ENCODE results near the gene FAM184A. TPM values are rescaled to one million over a fixed set of nuclear protein-coding genes. Genes with fewer than 3 reads are reported as not detected.

FAM184A gene
- total RNA-seq, 2 experiments from 2014 or later, result 3.7 to 6.0 TPM

DNA sequence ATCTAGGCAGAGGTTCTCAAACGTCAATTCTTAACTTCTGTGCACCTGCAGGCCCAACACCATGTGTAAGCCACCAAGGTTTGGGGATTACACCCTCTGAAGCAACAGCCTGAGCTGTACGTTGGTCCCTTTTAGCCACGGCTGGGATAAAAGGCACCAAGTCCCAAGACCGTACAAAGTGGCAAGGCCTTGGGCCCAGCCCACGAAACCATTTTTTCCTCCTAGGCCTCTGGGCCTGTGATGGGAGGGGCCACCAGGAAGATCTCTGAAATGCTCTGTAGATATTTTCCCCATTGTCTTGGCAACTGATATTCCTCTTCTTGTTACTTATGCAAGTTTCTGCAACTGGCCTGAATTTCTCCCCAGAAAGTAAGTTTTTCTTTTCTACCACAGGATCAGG, 4.5 kb upstream of the FAM184A start:
- Mint-ChIP-seq H3K4me3 (no peak overlapping the region), H3K4me1 (peaks cover 8% of the 10 kb centered on the region), H3K27me3 (peaks cover 14% of the 10 kb centered on the region), H3K36me3 (peaks cover 17% of the 10 kb centered on the region), H3K27ac (no peak overlapping the region), H3K9me3 (ENCODE audit: low read depth) (peaks cover 7% of the 10 kb centered on the region)
- CTCF ChIA-PET, result no interaction called here
- no peak for ATAC-seq
- DNase-seq, result no peak

DNA sequence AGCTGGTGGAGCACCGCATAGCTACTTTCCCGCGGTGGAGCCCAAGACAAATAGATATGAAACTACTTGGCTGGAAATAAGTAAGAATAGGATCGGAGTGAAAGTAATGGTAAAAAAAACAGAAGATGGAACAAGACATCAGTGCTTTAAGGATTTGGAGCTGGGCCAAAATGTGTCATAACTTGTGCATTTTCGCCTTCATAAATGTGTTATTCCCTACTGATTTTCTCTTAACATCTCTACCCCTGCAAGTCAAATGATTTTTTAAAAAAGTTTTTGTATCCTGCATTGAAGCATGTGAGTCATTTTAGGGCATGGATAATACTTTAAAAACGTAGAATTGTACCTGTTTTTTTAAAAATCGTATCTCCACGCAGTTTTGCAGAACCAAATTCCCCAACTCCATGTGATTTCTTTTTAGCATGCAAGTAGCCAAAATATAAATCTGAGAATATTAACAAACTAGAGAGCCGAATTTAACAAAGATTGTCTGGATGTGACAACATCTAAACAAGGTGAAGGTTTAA, 882 bp upstream of the FAM184A start:
- Mint-ChIP-seq H3K27ac (peak overlapping the region; percentile 79), H3K27me3 (peaks cover 19% of the 10 kb centered on the region), H3K9me3 (ENCODE audit: low read depth) (peaks cover 7% of the 10 kb centered on the region), H3K4me3 (peak overlapping the region; percentile 80), H3K36me3 (peaks cover 14% of the 10 kb centered on the region), H3K4me1 (peaks cover 27% of the 10 kb centered on the region)
- no peak for ATAC-seq
- CTCF ChIA-PET, result interaction anchor here (1.0 to 1.2 kb wide), 2 partner anchors 10 to 46 kb away, joined by 3 read pairs; no protein-coding TSS in a partner anchor
- DNase-seq, result no peak

DNA sequence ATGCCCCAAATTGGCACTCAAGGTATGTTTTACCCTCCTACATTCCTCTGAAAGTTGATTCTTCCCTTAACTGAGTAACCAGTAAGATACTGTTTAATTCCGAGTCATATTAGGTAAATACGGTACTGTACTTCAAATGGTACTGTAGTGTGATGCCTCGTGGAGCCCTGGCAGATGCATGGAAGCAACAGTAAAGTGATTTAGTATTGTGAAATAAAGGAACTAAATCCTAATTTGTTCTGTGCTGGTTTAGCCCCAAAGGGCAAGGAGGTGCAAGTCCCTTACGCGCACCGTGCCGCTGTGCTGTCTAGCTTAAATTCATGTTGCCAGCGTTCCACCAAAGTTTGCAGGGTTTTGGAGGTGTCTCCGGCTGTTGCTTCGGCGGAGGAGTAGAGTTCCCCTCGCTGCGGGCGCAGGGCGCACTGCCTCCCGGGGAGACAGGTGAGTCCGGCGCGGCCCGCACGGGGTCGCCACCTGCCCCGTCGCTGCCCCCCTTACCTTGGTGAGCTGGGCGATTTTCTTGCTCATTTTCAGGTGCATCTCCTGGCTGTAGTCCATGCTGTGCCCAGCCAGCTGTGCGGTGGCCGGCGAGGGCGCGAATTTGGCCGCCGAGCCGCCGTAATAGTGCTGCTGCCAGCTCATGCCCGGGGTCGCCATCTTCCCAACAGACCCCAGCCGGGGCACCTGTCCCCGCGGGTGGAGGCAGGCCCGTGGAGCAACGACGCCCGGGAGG, 655 bp downstream of the FAM184A start:
- peak overlapping the region; percentile 73 for H3K27ac Mint-ChIP-seq
- peaks cover 31% of the 10 kb centered on the region for H3K4me1 Mint-ChIP-seq
- peak; percentile 53 for ATAC-seq

DNA sequence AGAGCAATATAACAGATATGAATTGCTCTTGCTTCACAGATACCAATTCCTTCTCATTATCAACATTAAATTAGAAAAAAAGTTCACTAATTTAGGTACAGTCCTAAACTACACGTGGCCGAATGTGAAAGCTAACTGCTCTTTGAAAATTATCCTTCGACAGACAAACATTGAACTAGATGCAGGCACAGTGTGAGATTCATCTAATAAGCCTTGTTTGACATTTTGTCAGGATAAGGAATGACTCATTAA, 1.1 kb downstream of the FAM184A start:
- H3K27me3 Mint-ChIP-seq, result peaks cover 21% of the 10 kb centered on the region
- H3K4me3 Mint-ChIP-seq, result peak overlapping the region; percentile 80
- no peak for DNase-seq
- peaks cover 31% of the 10 kb centered on the region for H3K4me1 Mint-ChIP-seq
- peaks cover 3% of the 10 kb centered on the region for H3K9me3 Mint-ChIP-seq (ENCODE audit: low read depth)
- H3K27ac Mint-ChIP-seq, result peak overlapping the region; percentile 73
- no peak for ATAC-seq
- H3K36me3 Mint-ChIP-seq, result peaks cover 7% of the 10 kb centered on the region
- CTCF ChIA-PET, result interaction anchor here (0.8 to 1.8 kb wide), 7 partner anchors 32 to 237 kb away, joined by 3 to 10 read pairs (median 4); partner anchors contain the start of gene MCM9

More for the DNA sequence above, 655 bp downstream of the FAM184A start:
- peak; percentile 72 for DNase-seq
- H3K4me3 Mint-ChIP-seq, result peak overlapping the region; percentile 80
- peaks cover 7% of the 10 kb centered on the region for H3K36me3 Mint-ChIP-seq
- H3K27me3 Mint-ChIP-seq, result peaks cover 21% of the 10 kb centered on the region
- H3K9me3 Mint-ChIP-seq (ENCODE audit: low read depth), result peaks cover 3% of the 10 kb centered on the region
- CTCF ChIA-PET, result interaction anchor here (0.8 to 1.8 kb wide), 8 partner anchors 32 to 237 kb away, joined by 3 to 10 read pairs (median 4); partner anchors contain the start of gene MCM9

DNA sequence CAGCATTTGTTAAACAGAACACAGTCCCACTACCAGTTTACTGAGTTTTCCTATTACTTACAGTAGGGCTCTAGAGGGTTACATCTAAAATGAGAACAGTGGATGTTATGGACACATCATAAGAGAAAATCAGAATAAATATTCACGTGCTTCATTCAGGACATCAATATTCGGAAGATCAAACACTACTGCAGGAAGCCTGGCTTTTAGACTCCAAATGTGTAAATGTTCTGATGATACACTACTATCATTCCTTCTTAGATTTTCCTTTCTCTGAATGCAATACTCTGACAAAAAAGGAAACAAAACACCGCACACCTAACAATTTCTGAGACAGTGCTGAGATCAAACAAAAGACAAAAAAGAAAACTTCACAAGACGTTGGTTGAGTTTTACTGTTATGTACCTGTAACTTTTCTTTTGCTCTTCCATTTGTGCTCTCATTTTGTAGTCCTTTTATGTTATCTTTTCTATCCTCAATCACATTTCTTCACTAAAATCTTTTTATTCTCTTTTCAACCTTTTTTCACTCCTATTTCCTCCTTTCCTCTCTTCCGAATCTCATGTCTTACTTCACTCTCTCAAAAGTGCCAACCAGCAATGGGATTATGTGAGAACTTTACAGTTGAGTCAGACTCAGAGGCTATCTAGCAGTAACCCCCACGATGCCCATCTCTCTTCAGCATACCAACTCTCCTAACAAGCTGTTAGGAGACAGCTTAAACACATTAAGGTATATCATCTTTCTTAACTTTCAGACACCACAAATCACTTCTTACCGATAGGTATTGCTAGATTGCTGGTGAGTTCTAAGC, 1.7 kb downstream of the FAM184A start:
- Mint-ChIP-seq H3K27me3 (peaks cover 21% of the 10 kb centered on the region), H3K27ac (peak overlapping the region; percentile 73), H3K4me3 (peak overlapping the region; percentile 80), H3K9me3 (ENCODE audit: low read depth) (no peaks in the 10 kb centered on the region), H3K4me1 (peaks cover 31% of the 10 kb centered on the region), H3K36me3 (peaks cover 6% of the 10 kb centered on the region)
- CTCF ChIA-PET, result interaction anchor here (1.8 kb wide), 2 partner anchors 34 to 53 kb away, joined by 4 to 10 read pairs; no protein-coding TSS in a partner anchor
- ATAC-seq, result no peak
- no peak for DNase-seq

DNA sequence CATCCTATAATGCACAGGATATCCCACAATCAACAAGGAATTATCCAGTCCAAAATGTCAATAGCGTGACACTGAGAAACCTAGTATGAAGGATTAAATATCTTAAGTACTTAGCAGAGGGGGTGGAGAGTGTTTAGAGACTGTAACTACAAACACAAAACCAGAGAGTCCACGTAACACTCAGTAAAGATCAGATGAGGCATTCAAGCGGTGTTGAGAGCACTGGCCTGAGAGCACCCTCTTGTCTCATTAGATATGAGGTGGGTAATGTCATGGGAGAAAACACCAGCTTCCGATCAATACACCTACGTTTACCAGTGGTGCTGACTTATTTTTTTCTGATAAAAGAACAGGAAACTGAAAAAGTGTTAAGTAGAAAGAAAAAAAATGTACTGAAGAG, 2.3 kb downstream of the FAM184A start:
- DNase-seq, result no peak
- Mint-ChIP-seq H3K27me3 (peaks cover 21% of the 10 kb centered on the region), H3K4me3 (peak overlapping the region; percentile 80), H3K9me3 (ENCODE audit: low read depth) (no peaks in the 10 kb centered on the region), H3K4me1 (peaks cover 31% of the 10 kb centered on the region), H3K36me3 (peaks cover 6% of the 10 kb centered on the region), H3K27ac (peak overlapping the region; percentile 73)
- no peak for ATAC-seq
- CTCF ChIA-PET, result no interaction called here

DNA sequence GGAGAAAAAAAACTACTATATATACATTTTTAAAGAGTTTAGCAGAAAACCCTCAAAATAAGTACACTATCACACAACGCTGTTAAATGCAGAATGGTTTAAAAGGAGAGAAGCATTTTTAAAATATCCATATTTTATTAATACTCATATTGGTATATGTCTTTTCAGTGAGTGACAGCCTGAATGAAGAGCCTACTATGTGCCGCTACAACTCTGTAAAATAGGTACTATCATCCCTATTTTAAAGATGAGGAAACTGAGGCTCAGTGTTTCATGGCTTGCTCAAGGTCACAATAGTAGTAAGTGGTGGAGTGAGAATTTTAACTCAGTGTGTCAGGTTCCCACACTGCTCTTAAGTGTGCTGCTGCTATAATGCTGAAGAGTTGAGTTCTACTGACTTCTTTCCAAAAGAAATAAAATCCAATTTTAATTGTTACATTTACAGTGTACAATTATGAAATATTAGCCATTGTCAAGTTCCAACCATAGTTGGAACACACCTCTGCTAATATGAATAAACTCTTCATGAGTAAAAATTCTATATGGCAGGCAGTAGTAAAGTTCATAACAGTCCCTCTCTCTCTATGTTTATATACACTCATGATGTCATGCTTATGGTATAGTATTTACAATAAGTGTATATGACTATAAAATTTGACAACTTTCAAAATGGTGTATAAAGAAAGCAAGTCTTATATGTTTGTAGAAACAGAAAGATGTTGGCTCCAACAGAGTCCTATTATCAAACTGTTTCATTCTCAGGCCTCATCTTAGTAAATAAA, 3.1 kb downstream of the FAM184A start:
- H3K27ac Mint-ChIP-seq, result no peak overlapping the region
- H3K36me3 Mint-ChIP-seq, result peaks cover 4% of the 10 kb centered on the region
- DNase-seq, result no peak
- peak overlapping the region; percentile 80 for H3K4me3 Mint-ChIP-seq
- peaks cover 31% of the 10 kb centered on the region for H3K4me1 Mint-ChIP-seq
- peaks cover 21% of the 10 kb centered on the region for H3K27me3 Mint-ChIP-seq
- no peaks in the 10 kb centered on the region for H3K9me3 Mint-ChIP-seq (ENCODE audit: low read depth)
- CTCF ChIA-PET, result interaction anchor here (1.3 kb wide), 1 partner anchor 64 kb away, joined by 3 read pairs; no protein-coding TSS in a partner anchor
- no peak for ATAC-seq

DNA sequence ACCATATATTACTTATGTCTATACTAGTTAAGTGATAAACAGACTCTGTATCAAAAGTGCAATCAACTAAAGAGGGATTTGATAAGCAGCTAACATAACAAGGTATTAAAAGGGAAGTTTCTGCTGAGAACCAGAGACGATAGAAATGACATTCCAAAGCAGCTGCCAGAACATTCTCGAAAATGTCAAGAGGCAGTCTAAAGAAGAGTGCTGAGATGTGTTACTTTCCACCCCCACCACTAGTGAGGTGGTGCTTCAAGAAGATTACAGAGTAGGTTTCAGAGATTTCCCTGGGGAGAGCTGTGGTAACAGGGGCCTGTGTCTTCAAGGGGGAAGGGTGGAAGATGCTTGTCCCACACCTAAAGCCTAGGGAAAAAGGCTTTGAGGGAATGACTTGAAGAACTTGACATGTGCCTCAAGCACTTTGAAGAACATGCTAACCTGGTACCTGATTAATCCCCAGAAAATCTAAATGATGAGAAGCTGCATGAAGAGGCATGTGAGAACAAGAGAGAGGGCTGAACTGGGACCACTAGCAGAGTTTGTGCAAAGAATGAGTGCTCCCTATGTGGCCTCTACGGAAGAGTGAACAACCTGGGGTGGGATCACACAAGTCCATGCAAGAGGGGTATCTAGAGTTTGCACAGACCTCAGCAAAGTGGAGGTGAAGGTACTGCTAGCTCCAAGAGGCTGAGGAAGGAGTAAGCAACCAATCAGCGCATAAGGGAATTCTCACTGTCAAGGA, 5.0 kb downstream of the FAM184A start:
- H3K4me1 Mint-ChIP-seq, result peaks cover 22% of the 10 kb centered on the region
- ATAC-seq (no peak), DNase-seq (no peak)
- H3K36me3 Mint-ChIP-seq, result peaks cover 2% of the 10 kb centered on the region
- no peak overlapping the region for H3K27ac Mint-ChIP-seq
- no peaks in the 10 kb centered on the region for H3K9me3 Mint-ChIP-seq (ENCODE audit: low read depth)
- CTCF ChIA-PET, result interaction anchor here (1.3 kb wide), 1 partner anchor 21 kb away, joined by 4 read pairs; no protein-coding TSS in a partner anchor
- H3K4me3 Mint-ChIP-seq, result no peak overlapping the region
- H3K27me3 Mint-ChIP-seq, result peaks cover 13% of the 10 kb centered on the region

DNA sequence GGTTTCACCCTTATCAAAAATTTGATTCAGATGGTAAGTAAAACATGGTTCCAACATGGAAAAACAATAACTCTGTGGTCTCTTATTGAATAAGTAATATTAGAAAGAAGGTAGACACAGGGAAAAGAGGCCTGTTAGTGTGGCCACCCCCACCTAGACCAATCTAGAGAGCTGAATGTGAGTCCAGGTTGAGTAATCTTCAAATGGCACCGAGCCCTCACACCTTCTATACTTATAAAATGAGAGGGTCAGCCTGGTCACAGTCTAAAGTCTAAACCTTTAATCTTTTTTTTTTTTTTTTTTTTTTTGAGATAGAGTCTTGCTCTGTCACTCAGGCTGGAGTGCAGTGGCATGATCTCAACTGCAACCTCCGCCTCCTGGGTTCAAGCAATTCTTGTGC, 6.9 kb downstream of the FAM184A start:
- Mint-ChIP-seq H3K36me3 (peaks cover 3% of the 10 kb centered on the region), H3K4me3 (no peak overlapping the region), H3K27ac (no peak overlapping the region), H3K27me3 (peaks cover 3% of the 10 kb centered on the region), H3K4me1 (peaks cover 10% of the 10 kb centered on the region), H3K9me3 (ENCODE audit: low read depth) (no peaks in the 10 kb centered on the region)
- no peak for DNase-seq
- CTCF ChIA-PET, result no interaction called here
- no peak for ATAC-seq

DNA sequence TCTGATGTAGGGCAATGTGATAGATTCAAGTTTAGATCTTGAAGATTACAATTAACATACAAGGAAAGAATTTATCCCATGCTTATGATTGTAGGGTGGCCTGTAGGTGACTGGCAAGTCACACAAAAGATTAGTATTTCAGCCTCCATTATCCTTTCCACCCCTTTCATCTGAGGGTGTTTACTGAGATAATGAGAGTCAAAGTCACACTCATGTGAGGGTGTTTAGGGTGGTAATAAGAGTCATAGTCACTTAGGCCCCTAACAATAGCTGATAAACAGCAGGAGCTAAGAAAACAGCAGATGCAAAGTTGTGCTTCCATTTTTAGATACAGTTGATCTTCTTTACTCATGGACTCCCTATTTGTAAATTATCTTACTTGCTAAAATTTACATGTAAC, 11.4 kb downstream of the FAM184A start:
- CTCF ChIA-PET, result interaction anchor here (0.7 kb wide), 1 partner anchor 193 kb away, joined by 3 read pairs; no protein-coding TSS in a partner anchor
- Mint-ChIP-seq H3K9me3 (ENCODE audit: low read depth) (no peaks in the 10 kb centered on the region), H3K4me3 (no peak overlapping the region)

DNA sequence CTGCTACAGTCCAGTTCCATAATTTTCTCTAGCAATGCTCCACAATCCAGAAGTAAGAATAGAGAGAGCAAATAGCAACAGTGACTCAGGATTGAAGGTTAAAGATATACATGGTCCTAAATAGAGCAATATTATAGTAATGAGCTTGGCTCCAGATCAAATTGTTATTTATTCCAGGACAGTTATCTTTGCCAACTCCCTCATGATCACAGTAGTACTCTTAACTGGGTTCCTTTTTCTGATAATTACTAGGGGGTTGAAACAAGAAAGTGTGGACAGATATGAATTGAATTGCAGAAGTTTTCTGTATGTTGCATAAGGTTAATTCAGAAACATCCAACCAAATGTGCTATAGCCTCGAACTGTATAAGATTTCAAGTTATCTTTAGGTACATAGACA, 11.9 kb downstream of the FAM184A start:
- Mint-ChIP-seq H3K4me3 (no peak overlapping the region), H3K27ac (no peak overlapping the region), H3K36me3 (peaks cover 5% of the 10 kb centered on the region), H3K27me3 (no peaks in the 10 kb centered on the region), H3K4me1 (no peaks in the 10 kb centered on the region), H3K9me3 (ENCODE audit: low read depth) (no peaks in the 10 kb centered on the region)
- no peak for DNase-seq
- CTCF ChIA-PET, result no interaction called here
- ATAC-seq, result no peak

More for the DNA sequence above, 11.4 kb downstream of the FAM184A start:
- H3K4me1 Mint-ChIP-seq, result no peaks in the 10 kb centered on the region
- H3K36me3 Mint-ChIP-seq, result peaks cover 6% of the 10 kb centered on the region
- no peak overlapping the region for H3K27ac Mint-ChIP-seq
- ATAC-seq (no peak), DNase-seq (no peak)
- no peaks in the 10 kb centered on the region for H3K27me3 Mint-ChIP-seq

DNA sequence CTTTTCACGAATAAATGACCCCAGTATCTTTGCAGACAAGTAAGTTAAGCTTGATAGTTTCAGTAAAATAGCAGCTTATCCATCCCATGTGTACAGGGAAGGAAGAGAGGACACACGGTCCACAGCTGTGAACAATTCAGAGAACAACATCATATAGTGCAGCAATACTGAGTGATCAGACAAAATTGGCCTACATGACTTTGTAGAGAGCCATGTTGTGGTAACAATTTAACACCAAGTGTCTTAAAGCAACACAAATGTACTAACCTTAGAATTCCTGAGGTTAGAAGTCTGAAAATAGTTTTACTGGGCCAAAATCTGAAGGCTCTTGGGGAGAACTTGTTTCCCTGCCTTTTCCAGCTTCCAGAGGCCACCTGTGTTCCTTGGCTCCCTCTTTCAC, 12.5 kb downstream of the FAM184A start:
- Mint-ChIP-seq H3K27me3 (no peaks in the 10 kb centered on the region), H3K4me1 (peaks cover under 1% of the 10 kb centered on the region), H3K9me3 (ENCODE audit: low read depth) (no peaks in the 10 kb centered on the region), H3K4me3 (no peak overlapping the region), H3K36me3 (peaks cover 5% of the 10 kb centered on the region), H3K27ac (no peak overlapping the region)
- ATAC-seq (no peak), DNase-seq (no peak)
- CTCF ChIA-PET, result no interaction called here
